GM23248 (cell line): ENCODE measurements around the gene PLCB4. TPM values are rescaled to one million over a fixed set of nuclear protein-coding genes. Genes with fewer than 3 reads are reported as not detected.

Experiments
- DNase-seq: peaks from one replicate; pipeline ENCODE4 v3.0.0-alpha.2; 2015
- H2AFZ ChIP-seq: fragments of 200-600 bp; sonication (generic); 2 replicates; pipeline ENCODE4 v1.6.1; 2016; ENCODE audit warnings: antibody characterized with exemption
- H3F3A ChIP-seq: fragments of 200-600 bp; sonication (generic); 2 replicates; pipeline ENCODE4 v1.6.1; 2016; ENCODE audit warnings: mild to moderate bottlenecking, antibody characterized with exemption, mixed run types; ENCODE audit not compliant: insufficient read depth
- H3K27ac ChIP-seq: fragments of 200-600 bp; sonication (generic); 2 replicates; pipeline ENCODE4 v1.5.1; 2016; ENCODE audit warnings: mild to moderate bottlenecking
- H3K27me3 ChIP-seq: fragments of 200-600 bp; sonication (generic); replicated peaks from 2 replicates; pipeline ENCODE4 v1.6.1; 2016; ENCODE audit warnings: mild to moderate bottlenecking; ENCODE audit not compliant: insufficient read depth
- H3K36me3 ChIP-seq: fragments of 200-600 bp; sonication (generic); 2 replicates; pipeline ENCODE4 v1.6.1; 2016; ENCODE audit warnings: low read depth, mild to moderate bottlenecking
- H3K4me1 ChIP-seq: fragments of 200-600 bp; sonication (generic); 2 replicates; pipeline ENCODE4 v1.6.1; 2016; ENCODE audit warnings: mild to moderate bottlenecking; ENCODE audit not compliant: insufficient read depth
- H3K4me2 ChIP-seq: fragments of 200-600 bp; sonication (generic); one replicate; pipeline ENCODE4 v1.6.1; 2016; ENCODE audit warnings: mild to moderate bottlenecking; ENCODE audit not compliant: unreplicated experiment
- H3K4me3 ChIP-seq: fragments of 200-600 bp; sonication (generic); 2 replicates; pipeline ENCODE4 v1.5.1; 2016; ENCODE audit warnings: mild to moderate bottlenecking
- H3K79me2 ChIP-seq: fragments of 200-600 bp; sonication (generic); 2 replicates; pipeline ENCODE4 v1.6.1; 2016; ENCODE audit warnings: mild to moderate bottlenecking; ENCODE audit not compliant: insufficient read depth
- H3K9ac ChIP-seq: fragments of 200-600 bp; sonication (generic); 2 replicates; pipeline ENCODE4 v1.6.1; 2016; ENCODE audit warnings: mild to moderate bottlenecking
- H3K9me2 ChIP-seq: fragments of 200-600 bp; sonication (generic); 2 replicates; pipeline ENCODE4 v1.6.1; 2016; ENCODE audit warnings: mixed run types, mild to moderate bottlenecking, moderate library complexity; ENCODE audit not compliant: insufficient read depth
- H3K9me3 ChIP-seq: fragments of 200-600 bp; sonication (generic); one replicate; pipeline ENCODE4 v1.6.1; 2017; ENCODE audit warnings: low read depth
- H4K20me1 ChIP-seq: fragments of 200-600 bp; sonication (generic); 2 replicates; pipeline ENCODE4 v1.6.0; 2016; ENCODE audit not compliant: insufficient read depth
- EZH2 ChIP-seq: fragments of 200-600 bp; sonication (generic); IDR thresholded peaks from 2 replicates; pipeline ENCODE4 v1.6.1; 2018; ENCODE audit warnings: antibody characterized with exemption, mild to moderate bottlenecking; ENCODE audit not compliant: insufficient read depth, poor library complexity, severe bottlenecking
- EZH2phosphoT487 ChIP-seq: fragments of 200-600 bp; sonication (generic); IDR thresholded peaks from 2 replicates; pipeline ENCODE4 v1.6.1; 2018; ENCODE audit warnings: antibody characterized with exemption, moderate library complexity, mild to moderate bottlenecking, low read depth; ENCODE audit not compliant: insufficient read depth
- WGBS, 2 experiments: methylation state at CpG; one replicate each; pipeline ENCODE4 v1.1.6; 2015 to 2017; ENCODE audit warnings: low lambda C conversion rate in 2 of 2, low coverage in 1 of 2; ENCODE audit errors: missing lambda C conversion rate in 2 of 2; 5-methylcytosine and 5-hydroxymethylcytosine counted together
- in situ Hi-C: fragments of 300-500 bp; cut with MboI; formaldehyde crosslinking; loops from 2 replicates; pipeline ENCODE4 v1.15.0; 2020
- polyA plus RNA-seq: library from polyadenylated mRNA; unstranded; fragments of >200 nt; fragmentation: Nextera tagmentation; extraction: Ambion mirVana; gene quantifications from 2 replicates; pipeline ENCODE4 v1.2.1, GENCODE V29; 2016
- total RNA-seq: library from RNA; depleted of rRNA; stranded (reverse); fragments of >200 nt; shearing (Covaris generic); gene quantifications from 2 replicates; pipeline ENCODE4 v1.2.3, GENCODE V29; 2014

Gene PLCB4
- total and polyA plus RNA-seq, 2 experiments from 2014 or later, result 5.0 to 9.5 TPM

DNA sequence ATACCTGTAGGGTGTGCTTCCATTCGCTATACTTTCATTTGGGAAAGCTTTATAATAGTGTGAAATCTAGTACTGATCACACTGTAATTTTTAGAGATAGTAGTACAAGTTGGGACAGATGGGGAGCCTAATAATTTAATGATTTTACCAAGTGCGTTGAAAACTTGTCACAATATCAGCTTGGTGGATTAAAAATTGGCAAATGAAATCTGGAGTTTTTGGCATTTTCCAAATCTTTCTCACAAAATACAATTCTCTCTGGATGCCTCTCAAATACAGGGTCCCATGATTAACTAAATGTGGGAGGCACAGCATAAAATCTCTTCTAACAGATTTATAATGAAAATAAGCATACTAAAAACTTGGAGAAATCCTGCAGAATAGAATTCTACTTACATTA is 96.4 kb downstream of the PLCB4 start:
- H3K9me3 ChIP-seq, result no peaks in the 10 kb centered on the region
- peaks cover 13% of the 10 kb centered on the region; the same call in 1 of the 2 replicates for H3K4me1 ChIP-seq
- no peak overlapping the region for H3K27ac ChIP-seq
- no peaks in the 10 kb centered on the region; the same call in 1 of the 2 replicates for H3F3A ChIP-seq
- no peak overlapping the region for H2AFZ ChIP-seq
- H3K36me3 ChIP-seq, result no peaks in the 10 kb centered on the region
- no peaks in the 10 kb centered on the region for H3K9me2 ChIP-seq
- no peak overlapping the region for H3K4me2 ChIP-seq
- in situ Hi-C loops, result no loop called here
- 59 to 65% methylated on average over 2 of the region's 2 CpGs for WGBS, 2 experiments
- no peak for DNase-seq
- TF ChIP-seq EZH2phosphoT487 (no peak), EZH2 (no peak)
- no peak overlapping the region for H3K4me3 ChIP-seq
- H4K20me1 ChIP-seq, result no peaks in the 10 kb centered on the region
- no peaks in the 10 kb centered on the region for H3K79me2 ChIP-seq
- H3K9ac ChIP-seq, result no peak overlapping the region
- H3K27me3 ChIP-seq, result no peaks in the 10 kb centered on the region

DNA sequence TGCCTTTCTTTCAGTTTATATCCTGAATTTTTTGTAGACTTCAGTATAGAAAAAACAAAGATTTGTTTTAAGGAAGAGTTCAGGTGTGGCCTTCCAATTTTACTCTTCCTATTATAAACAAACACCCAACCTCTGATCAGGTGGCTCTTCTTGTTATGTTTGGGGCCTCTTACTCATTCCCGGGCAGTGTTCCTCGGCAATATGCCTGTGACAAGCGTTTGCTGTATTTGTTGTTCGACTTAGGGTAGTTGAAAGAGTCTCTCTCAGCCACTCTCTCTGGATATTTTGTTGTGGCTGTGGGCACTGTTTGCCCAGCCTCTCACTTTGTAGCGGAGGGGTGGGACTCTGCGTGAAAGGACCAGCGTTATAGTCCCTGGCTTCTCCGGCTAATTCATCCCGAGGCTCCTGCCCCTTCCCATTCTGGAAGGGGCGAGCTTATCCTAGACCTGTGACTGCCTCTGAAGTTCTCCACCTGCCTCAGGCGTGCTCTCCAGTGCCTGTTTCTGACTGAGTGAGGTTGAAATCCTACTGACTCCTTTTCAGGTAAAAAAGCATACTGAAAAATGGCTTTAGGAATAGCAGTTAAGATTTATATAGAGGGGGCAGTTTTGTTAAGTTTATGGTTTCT is 97.4 kb downstream of the PLCB4 start:
- Histone ChIP-seq H4K20me1 (no peaks in the 10 kb centered on the region), H2AFZ (no peak overlapping the region), H3F3A (no peaks in the 10 kb centered on the region), H3K4me3 (no peak overlapping the region), H3K4me1 (0 out of 2 replicates have a peak, but pooled peaks cover 3% of the 10 kb centered on the region), H3K27ac (no peak overlapping the region), H3K9me2 (no peaks in the 10 kb centered on the region), H3K36me3 (no peaks in the 10 kb centered on the region), H3K9me3 (no peaks in the 10 kb centered on the region), H3K9ac (no peak overlapping the region), H3K79me2 (no peaks in the 10 kb centered on the region), H3K27me3 (no peaks in the 10 kb centered on the region), H3K4me2 (no peak overlapping the region)
- TF ChIP-seq EZH2phosphoT487, result no peak
- no peak for TF ChIP-seq EZH2
- 96% methylated on average over 11 of the region's 11 CpGs for WGBS, 2 experiments
- in situ Hi-C loops, result no loop called here
- DNase-seq, result no peak

DNA sequence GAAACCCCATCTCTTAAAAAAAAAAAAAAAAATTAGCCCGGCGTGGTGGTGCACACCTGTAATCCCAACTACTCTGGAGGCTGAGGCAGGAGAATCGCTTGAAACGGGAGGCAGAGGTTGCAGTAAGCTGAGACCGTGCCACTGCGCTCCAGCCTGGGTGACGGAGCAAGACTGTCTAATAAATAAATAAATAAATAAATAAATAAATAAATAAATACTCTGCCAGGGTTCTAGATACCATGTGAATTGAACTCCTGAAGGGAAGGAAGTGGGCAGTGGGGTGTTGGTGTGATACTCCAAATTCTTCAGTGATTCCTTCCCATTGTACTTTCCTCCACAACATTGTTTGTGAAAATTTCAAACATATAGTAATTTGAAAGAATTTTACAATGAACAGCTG is 100.5 kb downstream of the PLCB4 start:
- Histone ChIP-seq H3K9me2 (no peaks in the 10 kb centered on the region), H3K4me2 (no peak overlapping the region), H3K27me3 (no peaks in the 10 kb centered on the region), H3F3A (no peaks in the 10 kb centered on the region), H3K4me1 (no peaks in the 10 kb centered on the region), H3K27ac (no peak overlapping the region), H3K9ac (no peak overlapping the region), H3K9me3 (no peaks in the 10 kb centered on the region), H2AFZ (no peak overlapping the region), H3K79me2 (no peaks in the 10 kb centered on the region), H3K36me3 (no peaks in the 10 kb centered on the region), H3K4me3 (no peak overlapping the region), H4K20me1 (no peaks in the 10 kb centered on the region)
- in situ Hi-C loops, result no loop called here
- no peak for DNase-seq
- WGBS, 2 experiments, result 98 to 100% methylated on average over 7 of the region's 7 CpGs
- TF ChIP-seq EZH2 (no peak), EZH2phosphoT487 (no peak)

DNA sequence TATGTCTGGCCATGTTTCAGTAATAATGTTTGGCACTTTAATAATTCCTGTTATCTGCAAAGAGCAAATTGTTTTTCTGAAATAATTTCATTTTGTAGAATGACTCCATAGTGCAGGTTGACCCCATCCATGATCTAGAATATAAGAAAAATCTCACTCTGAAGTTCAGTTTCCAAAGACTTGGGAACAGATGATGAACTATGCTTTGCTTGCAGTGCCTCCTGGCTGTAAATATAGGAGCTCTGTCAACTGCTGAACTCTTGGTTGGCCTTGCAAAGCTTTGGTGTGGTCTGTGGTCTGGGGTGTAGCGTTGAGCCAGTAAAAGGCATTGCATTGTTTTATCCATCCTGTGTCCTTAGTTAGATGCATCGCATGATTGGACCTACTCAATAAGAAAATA is 104.0 kb downstream of the PLCB4 start:
- no peak for TF ChIP-seq EZH2phosphoT487
- TF ChIP-seq EZH2, result no peak
- Histone ChIP-seq H3K36me3 (no peaks in the 10 kb centered on the region), H3K79me2 (no peaks in the 10 kb centered on the region), H3K9me3 (no peaks in the 10 kb centered on the region), H3K27ac (no peak overlapping the region), H3K9ac (no peak overlapping the region), H3K4me3 (no peak overlapping the region), H3K4me1 (no peaks in the 10 kb centered on the region), H2AFZ (no peak overlapping the region), H3F3A (no peaks in the 10 kb centered on the region), H4K20me1 (no peaks in the 10 kb centered on the region), H3K4me2 (no peak overlapping the region), H3K9me2 (no peaks in the 10 kb centered on the region), H3K27me3 (no peaks in the 10 kb centered on the region)
- WGBS, 2 experiments, result 46 to 48% methylated on average over 2 of the region's 2 CpGs
- peak; percentile 6 for DNase-seq
- in situ Hi-C loops, result no loop called here

DNA sequence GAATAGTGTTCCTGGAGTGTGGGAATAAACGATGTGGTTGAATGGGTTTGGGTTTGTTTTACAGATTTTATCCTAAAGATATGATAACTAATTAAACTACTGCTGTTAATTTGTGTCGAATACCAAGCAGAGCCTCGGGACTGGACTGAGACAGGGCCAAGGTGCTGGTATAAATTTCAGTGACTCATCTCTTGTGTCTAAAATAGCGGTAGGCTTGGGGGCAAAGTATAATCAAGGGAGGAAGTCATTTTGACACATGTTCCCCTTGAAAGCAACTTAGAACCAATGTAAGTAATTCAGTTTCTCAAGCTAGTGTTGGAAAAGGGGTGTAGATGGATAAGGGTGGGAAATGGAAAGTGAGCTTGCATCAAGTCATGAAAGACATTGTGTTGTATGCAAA is 108.4 kb downstream of the PLCB4 start:
- no peak overlapping the region for H3K9ac ChIP-seq
- no peak for DNase-seq
- no peaks in the 10 kb centered on the region for H3K36me3 ChIP-seq
- H3K27ac ChIP-seq, result no peak overlapping the region
- no peaks in the 10 kb centered on the region for H3K9me2 ChIP-seq
- peaks cover 13% of the 10 kb centered on the region for H3K4me1 ChIP-seq
- no peaks in the 10 kb centered on the region for H3K27me3 ChIP-seq
- no peaks in the 10 kb centered on the region for H4K20me1 ChIP-seq
- no peak overlapping the region for H3K4me2 ChIP-seq
- in situ Hi-C loops, result no loop called here
- 95 to 96% methylated on average over 4 of the region's 4 CpGs for WGBS, 2 experiments
- no peak overlapping the region for H2AFZ ChIP-seq
- no peak for TF ChIP-seq EZH2
- H3K79me2 ChIP-seq, result no peaks in the 10 kb centered on the region
- no peak overlapping the region for H3K4me3 ChIP-seq
- H3F3A ChIP-seq, result no peaks in the 10 kb centered on the region
- no peaks in the 10 kb centered on the region for H3K9me3 ChIP-seq
